Measurements from ENCODE around the gene MLLT6.

MLLT6 gene

GRCh38 chr17:38729368-38729885, 24.4 kb downstream of the MLLT6 start:
- DNase-seq = no peak

GRCh38 chr17:38729886-38730525, 24.9 kb downstream of the MLLT6 start, which contains the start of gene CISD3:
TSS of gene CISD3 (plus strand) at chr17:38730341. CDS start at chr17:38730359, 18 bp downstream.
- DNase-seq = peak; percentile 86

GRCh38 chr17:38730526-38731379, 25.7 kb downstream of the MLLT6 start:
- DNase-seq = no peak

- DNase-seq = no peak
These were observed 26.6 kb downstream of the MLLT6 start for GRCh38 chr17:38731526-38732294.

GRCh38 chr17:38732376-38733281, 27.6 kb downstream of the MLLT6 start:
- DNase-seq = no peak

GRCh38 chr17:38733282-38733981, 28.4 kb downstream of the MLLT6 start:
- no peak for DNase-seq

- no peak for DNase-seq
These were observed 29.2 kb downstream of the MLLT6 start for GRCh38 chr17:38733982-38734973.

- DNase-seq = peak; percentile 73
These were observed 30.3 kb downstream of the MLLT6 start for GRCh38 chr17:38735161-38735997.

GRCh38 chr17:38738007-38738662, 33.1 kb downstream of the MLLT6 start:
- DNase-seq = no peak

- no peak for DNase-seq
These were observed 33.6 kb downstream of the MLLT6 start for GRCh38 chr17:38738686-38739085.

- no peak for DNase-seq
These were observed 34.2 kb downstream of the MLLT6 start for GRCh38 chr17:38739305-38739704.

- no peak for DNase-seq
These were observed 35.0 kb downstream of the MLLT6 start for GRCh38 chr17:38740044-38740443.

- no peak for DNase-seq
These were observed 35.7 kb downstream of the MLLT6 start for GRCh38 chr17:38740806-38741205.

GRCh38 chr17:38741461-38741860, 36.4 kb downstream of the MLLT6 start:
- DNase-seq = no peak

- DNase-seq = no peak
These were observed 36.9 kb downstream of the MLLT6 start for GRCh38 chr17:38741921-38742410.

GRCh38 chr17:38742411-38743308, 37.6 kb downstream of the MLLT6 start:
- DNase-seq = no peak

GRCh38 chr17:38743556-38744171, 38.6 kb downstream of the MLLT6 start:
- no peak for DNase-seq

All from CD4-positive, alpha-beta T cell treated with Interleukin-17A for 1 hour (primary cell).